Measurements from ENCODE around the gene GPD1L. TPM values are rescaled to one million over a fixed set of nuclear protein-coding genes. Genes with fewer than 3 reads are reported as not detected.

Gene GPD1L
- total RNA-seq, 1 experiment from 2014 or later, result 6.0 TPM

Other genes starting within 250 kb of the GPD1L start
- 38.2 and 65.1 TPM in 2 replicates for gene OSBPL10, start 125.4 kb upstream of the GPD1L start, total RNA-seq (2014; rRNA removed; shearing (Covaris generic))
- 3.9 and 7.5 TPM in 2 replicates for gene ZNF860, start 124.9 kb upstream of the GPD1L start, total RNA-seq (2014; rRNA removed; shearing (Covaris generic))
- gene CMTM8, start 132.1 kb downstream of the GPD1L start, total RNA-seq (2014; rRNA removed; shearing (Covaris generic)), result 8.6 and 9.0 TPM in 2 replicates

Data from HT-29 (cell line).